ENCODE results near the gene ATP6V0C. TPM values are rescaled to one million over a fixed set of nuclear protein-coding genes. Genes with fewer than 3 reads are reported as not detected.

ATP6V0C gene
- total RNA-seq, 4 donors from 2014 or later = 26.4 to 98.9 (median 81.8) TPM

DNA sequence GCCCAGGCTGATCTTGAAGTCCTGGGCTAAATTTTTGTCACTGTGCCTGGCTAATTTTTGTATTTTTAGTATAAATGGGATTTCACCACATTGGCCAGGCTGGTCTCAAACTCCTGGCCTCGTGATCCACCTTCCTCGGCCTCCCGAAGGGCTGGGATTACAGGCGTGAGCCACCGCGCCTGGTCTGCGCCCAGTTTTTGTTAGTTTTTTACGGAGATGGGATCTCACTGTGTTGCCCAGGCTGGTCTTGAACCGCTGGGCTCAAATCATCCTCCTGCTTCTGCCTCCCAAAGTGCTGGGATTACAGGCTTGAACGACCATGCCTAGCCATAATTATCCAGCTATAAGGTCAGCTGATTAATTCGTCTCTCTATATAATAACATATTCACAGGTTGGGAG lies 20.2 kb downstream of the ATP6V0C start:
- TF ChIP-seq, protein P1, sequence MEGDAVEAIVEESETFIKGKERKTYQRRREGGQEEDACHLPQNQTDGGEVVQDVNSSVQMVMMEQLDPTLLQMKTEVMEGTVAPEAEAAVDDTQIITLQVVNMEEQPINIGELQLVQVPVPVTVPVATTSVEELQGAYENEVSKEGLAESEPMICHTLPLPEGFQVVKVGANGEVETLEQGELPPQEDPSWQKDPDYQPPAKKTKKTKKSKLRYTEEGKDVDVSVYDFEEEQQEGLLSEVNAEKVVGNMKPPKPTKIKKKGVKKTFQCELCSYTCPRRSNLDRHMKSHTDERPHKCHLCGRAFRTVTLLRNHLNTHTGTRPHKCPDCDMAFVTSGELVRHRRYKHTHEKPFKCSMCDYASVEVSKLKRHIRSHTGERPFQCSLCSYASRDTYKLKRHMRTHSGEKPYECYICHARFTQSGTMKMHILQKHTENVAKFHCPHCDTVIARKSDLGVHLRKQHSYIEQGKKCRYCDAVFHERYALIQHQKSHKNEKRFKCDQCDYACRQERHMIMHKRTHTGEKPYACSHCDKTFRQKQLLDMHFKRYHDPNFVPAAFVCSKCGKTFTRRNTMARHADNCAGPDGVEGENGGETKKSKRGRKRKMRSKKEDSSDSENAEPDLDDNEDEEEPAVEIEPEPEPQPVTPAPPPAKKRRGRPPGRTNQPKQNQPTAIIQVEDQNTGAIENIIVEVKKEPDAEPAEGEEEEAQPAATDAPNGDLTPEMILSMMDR (IDR thresholded peaks at IDR 0.05; ENCODE audit: low read depth) = no peak

DNA sequence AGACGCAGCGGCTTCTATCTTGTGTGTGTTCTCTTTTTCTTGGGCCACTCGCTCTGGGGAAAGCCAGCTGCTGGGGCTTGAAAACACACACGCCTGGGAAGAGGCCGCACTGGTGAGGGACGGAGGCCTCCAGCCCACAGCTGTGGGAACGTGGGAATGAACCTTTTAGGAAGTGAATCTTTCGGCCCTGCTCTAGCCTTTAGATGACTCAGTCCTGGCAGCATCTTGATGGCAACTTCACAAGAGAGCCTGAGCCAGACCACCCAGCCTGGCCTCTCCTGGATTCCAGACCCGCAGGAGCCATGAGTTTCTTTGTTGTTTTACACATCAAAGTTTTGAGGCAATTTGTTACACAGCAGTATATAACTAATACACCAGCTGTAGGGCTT lies 21.9 kb downstream of the ATP6V0C start:
- TF ChIP-seq, protein P1 (IDR thresholded peaks at IDR 0.05; ENCODE audit: low read depth) = no peak

DNA sequence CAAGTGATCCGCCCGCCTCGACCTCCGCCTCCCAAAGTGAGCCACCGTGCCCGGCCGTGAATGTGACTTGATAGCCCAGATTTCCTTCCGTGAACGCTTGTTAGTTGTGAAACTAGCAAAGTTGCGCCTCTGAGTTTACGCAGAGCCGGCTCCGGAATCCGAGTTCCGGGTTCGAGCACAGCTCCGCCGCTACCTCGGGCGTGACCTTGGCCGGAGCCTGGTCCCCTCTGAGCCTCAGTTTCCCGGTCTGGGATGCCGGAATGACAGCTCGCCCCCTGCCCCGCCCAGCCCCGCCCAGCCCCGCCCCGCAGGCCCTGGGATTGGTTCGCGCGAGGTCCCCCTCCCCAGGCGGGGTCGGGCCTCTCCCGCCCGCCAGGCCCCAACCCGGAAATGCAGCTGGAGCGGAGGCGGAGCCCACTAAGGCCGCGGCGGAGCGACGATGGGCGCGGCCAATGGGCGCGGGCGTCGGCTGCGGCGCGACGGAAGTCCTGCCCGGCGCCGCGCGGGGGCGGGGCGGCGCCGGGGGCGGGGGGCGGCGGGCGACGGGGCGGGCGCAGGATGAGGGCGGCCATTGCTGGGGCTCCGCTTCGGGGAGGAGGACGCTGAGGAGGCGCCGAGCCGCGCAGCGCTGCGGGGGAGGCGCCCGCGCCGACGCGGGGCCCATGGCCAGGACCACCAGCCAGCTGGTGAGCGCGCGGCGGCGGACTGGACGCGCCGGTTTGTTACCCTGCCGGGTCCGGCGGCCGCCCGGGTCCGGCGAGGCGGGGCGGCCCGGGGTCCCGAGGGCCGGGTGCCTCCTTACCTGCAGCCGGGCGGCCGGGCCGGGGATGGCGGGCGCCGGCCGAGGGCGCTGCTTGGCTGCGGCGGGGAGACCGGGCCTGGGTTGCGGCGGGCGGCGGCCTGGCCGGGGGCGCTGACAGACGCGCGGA lies 24.0 kb downstream of the ATP6V0C start, which contains the start of gene PDPK1:
Gene PDPK1, plus strand, starts transcription at position 571 of the 929 bp plus-strand sequence. Its CDS starts 92 bp downstream, at position 663.
- TF ChIP-seq, protein P1 (IDR thresholded peaks at IDR 0.05; ENCODE audit: low read depth) = no peak

Small RNA genes lying within 50 kb of the gene (small RNA-seq; reads per million reads assigned to genes)
- not detected for gene AC093525.1
- not detected for gene MIR3178
- not detected for gene MIR6768

Other genes starting within 250 kb of the ATP6V0C start
- 100 to 1,000 TPM in 1 of 4 donors, 10 to 100 TPM in 3; 66.6 to 127 (median 75.3) TPM for gene RNPS1, start 245.8 kb upstream of the ATP6V0C start, total RNA-seq
- 10 to 100 TPM in 2 of 4 donors, 1 to 10 TPM in 2; 7.0 to 24.9 (median 9.5) TPM for gene ABCA3, start 173.2 kb upstream of the ATP6V0C start, total RNA-seq
- gene CCNF, start 84.5 kb upstream of the ATP6V0C start, total RNA-seq = 1 to 10 TPM; 1.8 to 5.1 (median 2.0) TPM
- gene TEDC2, start 53.8 kb upstream of the ATP6V0C start, total RNA-seq = 1 to 10 TPM in 1 of 4 donors, under 1 TPM in 2, not detected in 1; 0.44 to 1.7 (median 0.51) TPM
- gene NTN3, start 42.7 kb upstream of the ATP6V0C start, total RNA-seq = not detected
- 10 to 100 TPM in 1 of 4 donors, 1 to 10 TPM in 3; 7.0 to 30.1 (median 8.1) TPM for gene TBC1D24, start 38.8 kb upstream of the ATP6V0C start, total RNA-seq
- 10 to 100 TPM; 19.4 to 60.5 (median 42.9) TPM for gene AMDHD2, start 6.4 kb downstream of the ATP6V0C start, total RNA-seq
- gene CEMP1, start 17.5 kb downstream of the ATP6V0C start, total RNA-seq = not detected
- gene PDPK1, start 24.1 kb downstream of the ATP6V0C start, total RNA-seq = 10 to 100 TPM; 23.6 to 37.4 (median 34.2) TPM
- 10 to 100 TPM; 13.7 to 22.7 (median 21.2) TPM for gene KCTD5, start 168.6 kb downstream of the ATP6V0C start, total RNA-seq
- 1 to 10 TPM in 3 of 4 donors, under 1 TPM in 1; 0.82 to 3.0 (median 1.4) TPM for gene PRSS27, start 206.3 kb downstream of the ATP6V0C start, total RNA-seq
- 100 to 1,000 TPM; 245 to 552 (median 404) TPM for gene SRRM2, start 238.7 kb downstream of the ATP6V0C start, total RNA-seq